WERI-Rb-1 (cell line): ENCODE results near the gene MMP17.
"Not testable (repeated sequence)": the region's sequence is repeated elsewhere in the genome, so short reads cannot be mapped to it uniquely, and the experiment has no call there.

Experiments
- DNase-seq: peaks from one replicate; pipeline ENCODE4 v3.0.0-alpha.2; 2020
- H3K27ac ChIP-seq: fragments of 250-450 bp; sonication (Bioruptor Pico); 2 replicates; pipeline ENCODE4 v1.5.1; 2020; ENCODE audit warnings: mild to moderate bottlenecking, moderate library complexity
- H3K27me3 ChIP-seq: fragments of 250-450 bp; sonication (Bioruptor Pico); 2 replicates; pipeline ENCODE4 v1.5.1; 2021; ENCODE audit warnings: mild to moderate bottlenecking, low read depth, moderate library complexity; ENCODE audit not compliant: insufficient read depth, severe bottlenecking
- H3K36me3 ChIP-seq: fragments of 250-450 bp; sonication (Bioruptor Pico); 2 replicates; pipeline ENCODE4 v1.5.1; 2020; ENCODE audit warnings: mild to moderate bottlenecking, moderate library complexity
- H3K4me3 ChIP-seq: 2 replicates; pipeline ENCODE4 v1.5.1; 2011; ENCODE audit warnings: low read depth, mild to moderate bottlenecking, control low read depth, low read length
- H3K9me3 ChIP-seq: fragments of 250-450 bp; sonication (Bioruptor Pico); 2 replicates; pipeline ENCODE4 v1.5.1; 2021; ENCODE audit warnings: mild to moderate bottlenecking, moderate library complexity; ENCODE audit not compliant: severe bottlenecking
- TF ChIP-seq, protein P1 (sequence below): IDR thresholded peaks from 2 replicates; pipeline ENCODE4 v1.5.1; 2011; ENCODE audit warnings: low read depth, mild to moderate bottlenecking, control low read depth, inconsistent platforms, low read length

MMP17 gene

DNA sequence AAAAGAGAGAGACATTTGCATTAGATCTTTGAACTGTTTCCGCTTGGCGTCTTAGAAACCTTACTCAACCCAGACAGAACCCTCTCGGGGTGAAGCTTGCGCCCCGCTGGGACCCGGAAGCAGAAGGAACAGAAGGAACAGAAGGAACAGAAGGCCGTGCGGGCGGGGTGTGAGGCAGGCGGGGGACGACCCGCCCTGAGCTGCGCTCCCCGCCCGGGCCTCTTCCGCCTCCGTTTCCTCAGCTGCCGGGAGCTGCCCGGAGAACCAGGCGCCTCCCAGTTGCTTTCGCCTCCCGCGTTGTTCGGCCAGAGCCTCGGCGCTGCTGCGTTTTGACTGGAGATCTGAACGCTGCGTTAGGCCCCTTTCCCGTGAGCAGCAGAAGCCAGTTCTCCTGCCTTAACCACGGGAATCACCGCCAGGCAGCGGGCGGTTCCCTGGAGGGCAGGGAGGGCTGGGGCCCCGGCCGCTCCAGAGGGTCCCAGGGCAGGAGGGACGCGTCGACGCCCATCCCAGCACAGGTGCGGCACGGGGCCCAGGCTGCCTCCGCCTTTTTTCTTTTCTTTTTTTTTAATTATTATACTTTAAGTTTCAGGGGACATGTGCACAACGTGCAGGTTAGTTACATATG is 19.3 kb upstream of the MMP17 start:
- H3K27ac ChIP-seq, result no peak overlapping the region
- H3K27me3 ChIP-seq, result no peaks in the 10 kb centered on the region
- no peaks in the 10 kb centered on the region for H3K9me3 ChIP-seq
- H3K36me3 ChIP-seq, result no peaks in the 10 kb centered on the region
- TF ChIP-seq, protein P1, sequence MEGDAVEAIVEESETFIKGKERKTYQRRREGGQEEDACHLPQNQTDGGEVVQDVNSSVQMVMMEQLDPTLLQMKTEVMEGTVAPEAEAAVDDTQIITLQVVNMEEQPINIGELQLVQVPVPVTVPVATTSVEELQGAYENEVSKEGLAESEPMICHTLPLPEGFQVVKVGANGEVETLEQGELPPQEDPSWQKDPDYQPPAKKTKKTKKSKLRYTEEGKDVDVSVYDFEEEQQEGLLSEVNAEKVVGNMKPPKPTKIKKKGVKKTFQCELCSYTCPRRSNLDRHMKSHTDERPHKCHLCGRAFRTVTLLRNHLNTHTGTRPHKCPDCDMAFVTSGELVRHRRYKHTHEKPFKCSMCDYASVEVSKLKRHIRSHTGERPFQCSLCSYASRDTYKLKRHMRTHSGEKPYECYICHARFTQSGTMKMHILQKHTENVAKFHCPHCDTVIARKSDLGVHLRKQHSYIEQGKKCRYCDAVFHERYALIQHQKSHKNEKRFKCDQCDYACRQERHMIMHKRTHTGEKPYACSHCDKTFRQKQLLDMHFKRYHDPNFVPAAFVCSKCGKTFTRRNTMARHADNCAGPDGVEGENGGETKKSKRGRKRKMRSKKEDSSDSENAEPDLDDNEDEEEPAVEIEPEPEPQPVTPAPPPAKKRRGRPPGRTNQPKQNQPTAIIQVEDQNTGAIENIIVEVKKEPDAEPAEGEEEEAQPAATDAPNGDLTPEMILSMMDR, result no peak
- no peak for DNase-seq
- H3K4me3 ChIP-seq, result no peak overlapping the region

DNA sequence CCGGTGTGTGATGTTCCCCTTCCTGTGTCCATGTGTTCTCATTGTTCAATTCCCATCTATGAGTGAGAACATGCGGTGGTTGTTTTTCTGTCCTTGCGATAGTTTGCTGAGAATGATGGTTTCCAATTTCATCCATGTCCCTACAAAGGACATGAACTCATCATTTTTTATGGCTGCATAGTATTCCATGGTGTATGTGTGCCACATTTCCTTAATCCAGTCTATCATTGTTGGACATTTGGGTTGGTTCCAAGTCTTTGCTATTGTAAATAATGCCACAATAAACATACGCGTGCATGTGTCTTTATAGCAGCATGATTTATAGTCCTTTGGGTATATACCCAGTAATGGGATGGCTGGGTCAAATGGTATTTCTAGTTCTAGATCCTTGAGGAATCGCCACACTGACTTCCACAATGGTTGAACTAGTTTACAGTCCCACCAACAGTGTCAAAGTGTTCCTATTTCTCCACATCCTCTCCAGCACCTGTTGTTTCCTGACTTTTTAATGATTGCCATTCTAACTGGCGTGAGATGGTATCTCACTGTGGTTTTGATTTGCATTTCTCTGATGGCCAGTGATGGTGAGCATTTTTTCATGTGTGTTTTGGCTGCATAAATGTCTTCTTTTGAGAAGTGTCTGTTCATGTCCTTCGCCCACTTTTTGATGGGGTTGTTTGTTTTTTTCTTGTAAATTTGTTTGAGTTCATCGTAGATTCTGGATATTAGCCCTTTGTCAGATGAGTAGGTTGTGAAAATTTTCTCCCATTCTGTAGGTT is 18.5 kb upstream of the MMP17 start:
- H3K27me3 ChIP-seq, H3K36me3 ChIP-seq, H3K9me3 ChIP-seq, H3K4me3 ChIP-seq, DNase-seq, H3K27ac ChIP-seq: not testable (repeated sequence)

DNA sequence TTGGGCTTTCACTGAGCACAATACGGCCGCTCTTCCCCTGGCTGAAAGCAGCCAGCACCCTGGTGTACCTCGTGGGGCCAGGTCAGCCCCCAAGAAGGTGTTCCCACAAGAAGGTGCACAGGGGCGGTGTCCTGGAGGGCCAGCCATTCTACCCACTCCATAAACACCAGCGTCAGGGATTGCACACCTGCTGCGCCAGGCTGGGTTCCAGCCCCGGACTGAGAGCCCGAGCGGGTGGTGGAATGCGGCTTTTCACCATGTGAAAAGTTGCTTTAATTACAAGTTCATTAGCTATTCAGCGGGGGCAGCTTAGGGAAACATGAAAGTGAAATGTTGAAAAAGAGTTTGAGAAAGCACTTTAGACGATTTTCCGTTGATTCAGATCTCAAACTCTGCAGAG is 17.5 kb upstream of the MMP17 start:
- no peak overlapping the region for H3K4me3 ChIP-seq
- no peaks in the 10 kb centered on the region for H3K36me3 ChIP-seq
- H3K27ac ChIP-seq, result no peak overlapping the region
- TF ChIP-seq, protein P1, result no peak
- DNase-seq, result no peak
- H3K9me3 ChIP-seq, result no peaks in the 10 kb centered on the region
- no peaks in the 10 kb centered on the region for H3K27me3 ChIP-seq

GRCh38 chr12:131815131-131815530 is 13.1 kb upstream of the MMP17 start:
- DNase-seq, result no peak
- H3K27ac ChIP-seq, result no peak overlapping the region
- H3K4me3 ChIP-seq, result no peak overlapping the region
- H3K36me3 ChIP-seq, result no peaks in the 10 kb centered on the region
- no peaks in the 10 kb centered on the region for H3K9me3 ChIP-seq
- H3K27me3 ChIP-seq, result no peaks in the 10 kb centered on the region
- TF ChIP-seq, protein P1, result no peak

- TF ChIP-seq, protein P1, result no peak
These were observed 11.7 kb upstream of the MMP17 start for GRCh38 chr12:131816495-131816894.

DNA sequence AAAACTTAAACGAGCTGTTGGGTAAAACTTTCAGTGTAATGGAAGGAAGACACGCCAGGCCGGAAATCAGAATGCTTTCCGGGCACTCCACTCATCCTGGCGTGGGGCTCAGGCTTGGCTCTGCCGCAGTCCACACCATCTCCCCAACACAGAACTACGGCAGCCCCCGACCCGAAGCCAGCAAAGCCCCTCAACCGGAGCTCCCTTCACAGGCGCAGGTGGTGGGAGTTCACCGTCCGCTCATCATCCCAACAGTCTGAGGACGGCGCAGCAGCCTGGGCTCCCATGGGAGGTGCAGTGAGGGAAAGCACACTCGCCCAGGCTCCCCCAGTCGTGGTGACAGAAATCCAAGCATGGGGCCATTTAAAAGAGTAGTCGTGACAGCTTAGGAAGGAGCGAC is 11.0 kb upstream of the MMP17 start:
- Histone ChIP-seq H3K4me3 (no peak overlapping the region), H3K9me3 (no peaks in the 10 kb centered on the region), H3K27ac (no peak overlapping the region), H3K36me3 (no peaks in the 10 kb centered on the region), H3K27me3 (no peaks in the 10 kb centered on the region)
- DNase-seq, result no peak
- TF ChIP-seq, protein P1, result no peak

More at GRCh38 chr12:131816495-131816894, 11.7 kb upstream of the MMP17 start:
- Histone ChIP-seq H3K36me3 (no peaks in the 10 kb centered on the region), H3K4me3 (no peak overlapping the region), H3K27ac (no peak overlapping the region), H3K9me3 (no peaks in the 10 kb centered on the region), H3K27me3 (no peaks in the 10 kb centered on the region)
- no peak for DNase-seq
